A673 (cell line): ENCODE measurements around the gene LPAR2.

Experiments
- EZH2 ChIP-seq: fragments of 200-600 bp; sonication (generic); IDR thresholded peaks from 2 replicates; pipeline ENCODE4 v1.6.1; 2017; ENCODE audit warnings: borderline replicate concordance, low read depth, mild to moderate bottlenecking, mixed read lengths, antibody characterized with exemption, low read length; ENCODE audit not compliant: poor library complexity, severe bottlenecking
- TF ChIP-seq, protein P1 (sequence below): fragments of 300-800, 200-600 bp; sonication (generic); conservative IDR thresholded peaks from 2 replicates; pipeline ENCODE4 v1.5.1; 2017; ENCODE audit warnings: low read depth, mild to moderate bottlenecking, antibody characterized with exemption, low read length, moderate library complexity, mixed read lengths

DNA sequence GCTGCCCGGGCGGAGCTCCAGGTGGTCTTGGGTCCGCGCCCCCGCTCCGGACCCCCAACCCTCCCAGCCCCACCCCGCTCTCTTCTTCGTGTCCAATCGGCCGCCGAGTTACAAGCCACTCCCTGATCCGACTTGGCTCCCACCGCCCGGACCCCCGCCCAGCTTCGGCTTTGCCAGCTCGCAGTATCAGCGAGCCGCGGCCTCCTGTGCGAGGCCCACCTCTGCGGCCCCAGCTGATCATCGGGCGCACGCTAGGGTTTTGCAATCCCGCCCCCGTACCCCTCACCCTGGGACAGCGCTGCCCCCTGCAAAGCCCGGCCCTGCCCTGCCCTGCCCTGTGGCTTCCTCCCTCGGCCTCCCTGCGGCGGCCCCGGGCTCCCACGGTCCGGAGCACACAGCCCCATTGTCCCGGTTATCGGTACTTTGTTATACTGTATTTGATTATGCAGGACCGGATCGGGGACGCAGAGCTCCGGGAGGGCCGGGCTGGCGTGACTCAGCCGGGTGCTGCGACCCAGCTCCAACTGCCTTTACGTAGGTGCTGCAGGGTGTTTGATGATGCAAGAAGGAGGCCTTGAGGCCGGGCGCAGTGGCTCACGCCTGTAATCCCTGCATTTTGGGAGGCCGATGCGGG lies 598 bp upstream of the LPAR2 start:
- TF ChIP-seq, protein P1, sequence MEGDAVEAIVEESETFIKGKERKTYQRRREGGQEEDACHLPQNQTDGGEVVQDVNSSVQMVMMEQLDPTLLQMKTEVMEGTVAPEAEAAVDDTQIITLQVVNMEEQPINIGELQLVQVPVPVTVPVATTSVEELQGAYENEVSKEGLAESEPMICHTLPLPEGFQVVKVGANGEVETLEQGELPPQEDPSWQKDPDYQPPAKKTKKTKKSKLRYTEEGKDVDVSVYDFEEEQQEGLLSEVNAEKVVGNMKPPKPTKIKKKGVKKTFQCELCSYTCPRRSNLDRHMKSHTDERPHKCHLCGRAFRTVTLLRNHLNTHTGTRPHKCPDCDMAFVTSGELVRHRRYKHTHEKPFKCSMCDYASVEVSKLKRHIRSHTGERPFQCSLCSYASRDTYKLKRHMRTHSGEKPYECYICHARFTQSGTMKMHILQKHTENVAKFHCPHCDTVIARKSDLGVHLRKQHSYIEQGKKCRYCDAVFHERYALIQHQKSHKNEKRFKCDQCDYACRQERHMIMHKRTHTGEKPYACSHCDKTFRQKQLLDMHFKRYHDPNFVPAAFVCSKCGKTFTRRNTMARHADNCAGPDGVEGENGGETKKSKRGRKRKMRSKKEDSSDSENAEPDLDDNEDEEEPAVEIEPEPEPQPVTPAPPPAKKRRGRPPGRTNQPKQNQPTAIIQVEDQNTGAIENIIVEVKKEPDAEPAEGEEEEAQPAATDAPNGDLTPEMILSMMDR = no peak
- TF ChIP-seq EZH2 = no peak
